AG04450 (cell line): ENCODE data around the gene OR2T8. TPM values are rescaled to one million over a fixed set of nuclear protein-coding genes. Genes with fewer than 3 reads are reported as not detected.

Experiments
- CTCF ChIA-PET: fragments of 300-600, 350-600 bp; formaldehyde crosslinking; extraction: SDS; loops from one replicate; lab custom pipeline; 2022; ENCODE audit warnings: antibody characterized with exemption, inconsistent platforms; lab: Charles Lee
- POLR2A ChIA-PET: fragments of 350-600 bp; formaldehyde crosslinking; extraction: SDS; loops from one replicate; lab custom pipeline; 2021; ENCODE audit warnings: antibody characterized with exemption, inconsistent platforms; lab: Yijun Ruan, JAX
- DNase-seq: peaks from one replicate; pipeline ENCODE4 v3.0.0-alpha.2; 2011; ENCODE audit warnings: low read depth, low spot score
- H3K27ac ChIP-seq: one replicate; pipeline ENCODE4 v1.5.1; 2012; ENCODE audit warnings: low read depth, low read length, control low read depth
- H3K27me3 ChIP-seq: one replicate; pipeline ENCODE4 v1.6.0; 2012; ENCODE audit warnings: low read length; ENCODE audit not compliant: control insufficient read depth, insufficient read depth
- H3K4me3 ChIP-seq: 2 replicates; pipeline ENCODE4 v1.5.1; 2011; ENCODE audit warnings: mild to moderate bottlenecking, low read depth, low read length, control low read depth
- H3K9me3 ChIP-seq: 2 replicates; pipeline ENCODE4 v1.5.1; 2012; ENCODE audit warnings: low read length; ENCODE audit not compliant: control insufficient read depth, insufficient read depth
- polyA minus RNA-seq: library from RNA; depleted of rRNA, polyadenylated mRNA; stranded (reverse); fragments of >200 nt; gene quantifications from 2 replicates; pipeline ENCODE4 v1.2.3, GENCODE V29; 2011; rRNA and poly(A)+ RNA removed
- polyA plus RNA-seq: library from polyadenylated mRNA; depleted of rRNA; stranded (reverse); fragments of >200 nt; gene quantifications from 2 replicates; pipeline ENCODE4 v1.2.3, GENCODE V29; 2011; rRNA removed
- TF ChIP-seq, protein P1 (sequence below): IDR thresholded peaks from 2 replicates; pipeline ENCODE4 v1.5.1; 2011; ENCODE audit warnings: low read depth, low read length, control low read depth, inconsistent platforms

Gene OR2T8, protein sequence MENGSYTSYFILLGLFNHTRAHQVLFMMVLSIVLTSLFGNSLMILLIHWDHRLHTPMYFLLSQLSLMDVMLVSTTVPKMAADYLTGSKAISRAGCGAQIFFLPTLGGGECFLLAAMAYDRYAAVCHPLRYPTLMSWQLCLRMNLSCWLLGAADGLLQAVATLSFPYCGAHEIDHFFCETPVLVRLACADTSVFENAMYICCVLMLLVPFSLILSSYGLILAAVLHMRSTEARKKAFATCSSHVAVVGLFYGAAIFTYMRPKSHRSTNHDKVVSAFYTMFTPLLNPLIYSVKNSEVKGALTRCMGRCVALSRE
- polyA plus RNA-seq (not detected in 2 replicates), polyA minus RNA-seq (not detected in 2 replicates)

- TF ChIP-seq, protein P1, sequence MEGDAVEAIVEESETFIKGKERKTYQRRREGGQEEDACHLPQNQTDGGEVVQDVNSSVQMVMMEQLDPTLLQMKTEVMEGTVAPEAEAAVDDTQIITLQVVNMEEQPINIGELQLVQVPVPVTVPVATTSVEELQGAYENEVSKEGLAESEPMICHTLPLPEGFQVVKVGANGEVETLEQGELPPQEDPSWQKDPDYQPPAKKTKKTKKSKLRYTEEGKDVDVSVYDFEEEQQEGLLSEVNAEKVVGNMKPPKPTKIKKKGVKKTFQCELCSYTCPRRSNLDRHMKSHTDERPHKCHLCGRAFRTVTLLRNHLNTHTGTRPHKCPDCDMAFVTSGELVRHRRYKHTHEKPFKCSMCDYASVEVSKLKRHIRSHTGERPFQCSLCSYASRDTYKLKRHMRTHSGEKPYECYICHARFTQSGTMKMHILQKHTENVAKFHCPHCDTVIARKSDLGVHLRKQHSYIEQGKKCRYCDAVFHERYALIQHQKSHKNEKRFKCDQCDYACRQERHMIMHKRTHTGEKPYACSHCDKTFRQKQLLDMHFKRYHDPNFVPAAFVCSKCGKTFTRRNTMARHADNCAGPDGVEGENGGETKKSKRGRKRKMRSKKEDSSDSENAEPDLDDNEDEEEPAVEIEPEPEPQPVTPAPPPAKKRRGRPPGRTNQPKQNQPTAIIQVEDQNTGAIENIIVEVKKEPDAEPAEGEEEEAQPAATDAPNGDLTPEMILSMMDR: no peak
- CTCF ChIA-PET: no interaction called here
- Histone ChIP-seq H3K27me3 (no peaks in the 10 kb centered on the region), H3K27ac (no peak within 1 kb of the TSS), H3K4me3 (no peak within 1 kb of the TSS), H3K9me3 (peaks cover 10% of the 10 kb centered on the region; the same call in 1 of the 2 replicates)
- DNase-seq: no peak
- POLR2A ChIA-PET: no interaction called here
Measured at GRCh38 chr1:247919952-247920351, at the start of gene OR2T8. Gene OR2T8, plus strand, starts transcription at chr1:247920252. Its CDS starts 766 bp downstream, at chr1:247921018.

DNA sequence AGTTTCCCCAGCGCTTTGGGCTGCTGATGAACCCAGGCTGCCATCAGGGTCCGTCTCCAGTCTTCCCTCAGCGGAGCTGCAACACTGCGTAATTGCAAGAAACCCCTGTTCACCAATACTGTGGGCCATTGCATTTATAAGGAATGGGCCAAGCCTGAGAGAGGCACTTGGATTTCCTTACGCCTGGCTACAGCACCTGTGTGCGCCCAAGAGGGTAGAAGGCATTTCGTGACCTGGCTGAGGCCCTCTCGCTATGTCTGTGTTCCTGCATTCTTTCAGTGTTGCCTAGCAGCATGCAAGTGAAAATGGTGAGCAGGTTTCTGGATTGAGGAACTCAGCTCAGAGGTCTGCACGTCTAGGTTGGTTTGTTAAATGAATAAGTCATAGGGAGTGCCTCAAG is 36.7 kb upstream of the OR2T8 start:
- TF ChIP-seq, protein P1: no peak
- ChIA-PET POLR2A (no interaction called here), CTCF (no interaction called here)
- no peak for DNase-seq
- no peaks in the 10 kb centered on the region for H3K27me3 ChIP-seq
- no peak overlapping the region for H3K4me3 ChIP-seq
- peaks cover 59% of the 10 kb centered on the region for H3K9me3 ChIP-seq
- H3K27ac ChIP-seq: no peak overlapping the region

- DNase-seq: no peak
- POLR2A ChIA-PET: no interaction called here
- Histone ChIP-seq H3K9me3 (peaks cover 45% of the 10 kb centered on the region), H3K27me3 (no peaks in the 10 kb centered on the region), H3K27ac (no peak overlapping the region), H3K4me3 (no peak overlapping the region)
- CTCF ChIA-PET: no interaction called here
- TF ChIP-seq, protein P1: no peak
Measured at GRCh38 chr1:247884797-247885413, 35.1 kb upstream of the OR2T8 start.

GRCh38 chr1:247895163-247895637 is 24.9 kb upstream of the OR2T8 start, which contains the start of gene OR2W3:
Gene OR2W3, plus strand, starts transcription at chr1:247895587. Its CDS starts 0 bp downstream, at chr1:247895587.
- CTCF ChIA-PET: no interaction called here
- no peak for DNase-seq
- TF ChIP-seq, protein P1: no peak
- Histone ChIP-seq H3K4me3 (no peak within 1 kb of the TSS), H3K27ac (no peak within 1 kb of the TSS), H3K27me3 (no peaks in the 10 kb centered on the region), H3K9me3 (peaks cover 24% of the 10 kb centered on the region)
- POLR2A ChIA-PET: no interaction called here

DNA sequence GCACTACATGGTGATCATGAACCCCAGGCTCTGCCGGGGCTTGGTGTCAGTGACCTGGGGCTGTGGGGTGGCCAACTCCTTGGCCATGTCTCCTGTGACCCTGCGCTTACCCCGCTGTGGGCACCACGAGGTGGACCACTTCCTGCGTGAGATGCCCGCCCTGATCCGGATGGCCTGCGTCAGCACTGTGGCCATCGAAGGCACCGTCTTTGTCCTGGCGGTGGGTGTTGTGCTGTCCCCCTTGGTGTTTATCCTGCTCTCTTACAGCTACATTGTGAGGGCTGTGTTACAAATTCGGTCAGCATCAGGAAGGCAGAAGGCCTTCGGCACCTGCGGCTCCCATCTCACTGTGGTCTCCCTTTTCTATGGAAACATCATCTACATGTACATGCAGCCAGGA is 24.1 kb upstream of the OR2T8 start:
- ChIA-PET CTCF (no interaction called here), POLR2A (no interaction called here)
- Histone ChIP-seq H3K27ac (no peak overlapping the region), H3K9me3 (peaks cover 24% of the 10 kb centered on the region), H3K27me3 (no peaks in the 10 kb centered on the region), H3K4me3 (no peak overlapping the region)
- DNase-seq: no peak
- TF ChIP-seq, protein P1: no peak
